Ascending aorta (tissue), 2 donors: ENCODE results near the gene MBNL1. TPM values are rescaled to one million over a fixed set of nuclear protein-coding genes. Genes with fewer than 3 reads are reported as not detected.
A peak's percentile ranks its signal among the peaks of the same experiment; 100 is the strongest.

Experiments used
- DNase-seq, 2 donors: peaks; one replicate each; pipeline ENCODE4 v3.0.0-alpha.2; 2019; ENCODE audit warnings: low spot score in 2 of 2
- H3K27ac ChIP-seq, 2 donors: fragments of 200-600 bp; sonication (generic); one replicate each; pipeline ENCODE4 v1.5.1; 2016 to 2017; ENCODE audit warnings: mild to moderate bottlenecking in 1 of 2
- H3K27me3 ChIP-seq: fragments of 200-600 bp; sonication (generic); one replicate; pipeline ENCODE4 v1.5.1; 2017
- H3K36me3 ChIP-seq, 2 donors: fragments of 200-600 bp; sonication (generic); one replicate each; pipeline ENCODE4 v1.5.1; 2016
- H3K4me1 ChIP-seq, 2 donors: fragments of 200-600 bp; sonication (generic); one replicate each; pipeline ENCODE4 v1.5.1; 2016 to 2017; ENCODE audit warnings: mild to moderate bottlenecking in 1 of 2
- H3K4me3 ChIP-seq, 2 donors: fragments of 200-600 bp; sonication (generic); one replicate each; pipeline ENCODE4 v1.5.1; 2016 to 2017; ENCODE audit warnings: mild to moderate bottlenecking in 1 of 2
- H3K9me3 ChIP-seq, 2 donors: fragments of 200-600 bp; sonication (generic); one replicate each; pipeline ENCODE4 v1.5.1; 2016
- intact Hi-C: fragments of 100-400 bp; cut with DNase I; formaldehyde crosslinking; loops from one replicate; pipeline ENCODE4 v1.15.1; 2023
- total RNA-seq: library from RNA; depleted of rRNA; stranded (reverse); fragments of >200 nt; gene quantifications from one replicate; pipeline ENCODE4 v1.1.0, GENCODE V29; 2016
- TF ChIP-seq, protein P1 (sequence below), 3 experiments: fragments of 200-600 bp in 2 of 3; fragments of 450-650 bp in 1 of 3; sonication (generic) in 2 of 3; IDR thresholded peaks; one replicate each; pipeline ENCODE4 v1.5.1; 2016 to 2019; ENCODE audit warnings: antibody characterized with exemption in 3 of 3, mild to moderate bottlenecking in 1 of 3, moderate library complexity in 1 of 3

The MBNL1 gene
- total RNA-seq, 1 donor from 2014 or later: 350 TPM

DNA sequence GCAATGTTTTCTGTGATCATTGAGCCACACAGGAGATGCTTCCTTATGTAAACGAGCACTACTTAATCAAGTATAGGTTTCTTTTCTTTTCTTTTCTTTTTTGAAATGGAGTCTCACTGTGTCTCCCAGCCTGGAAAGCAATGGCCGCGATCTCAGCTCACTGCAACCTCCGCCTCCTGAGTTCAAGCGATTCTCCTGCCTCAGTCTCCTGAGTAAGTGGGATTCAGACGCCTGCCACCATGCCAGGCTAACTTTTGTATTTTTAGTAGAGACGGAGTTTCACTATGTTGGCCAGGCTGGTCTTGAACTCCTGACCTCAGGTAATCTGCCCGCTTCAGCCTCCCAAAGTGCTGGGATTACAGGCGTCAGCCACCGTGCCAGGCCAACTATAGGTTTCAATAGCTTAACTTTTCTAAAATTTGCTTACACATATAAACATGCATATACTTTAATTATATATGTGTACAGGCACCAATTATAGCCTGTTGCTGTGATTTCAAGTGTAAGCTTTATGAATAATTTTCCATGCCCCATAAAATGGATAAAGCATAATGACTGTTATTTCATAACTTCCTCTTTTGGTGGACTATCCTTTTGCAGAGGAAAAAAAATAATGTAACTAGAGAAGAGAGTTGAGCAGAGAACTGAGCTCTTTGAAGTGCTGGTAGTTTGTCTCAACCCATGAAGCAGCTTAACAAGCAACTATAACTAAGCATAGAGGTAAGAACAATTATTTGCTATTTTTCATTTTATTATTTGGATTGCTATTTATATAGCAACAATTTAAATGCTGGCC lies 24.8 kb upstream of the MBNL1 start:
- Histone ChIP-seq H3K27ac (no peak overlapping the region), H3K27me3 (no peaks in the 10 kb centered on the region), H3K4me3 (peak overlapping the region in 1 of 2 donors; percentile 29), H3K9me3 (no peaks in the 10 kb centered on the region), H3K4me1 (no peaks in the 10 kb centered on the region), H3K36me3 (no peaks in the 10 kb centered on the region)
- TF ChIP-seq, protein P1, sequence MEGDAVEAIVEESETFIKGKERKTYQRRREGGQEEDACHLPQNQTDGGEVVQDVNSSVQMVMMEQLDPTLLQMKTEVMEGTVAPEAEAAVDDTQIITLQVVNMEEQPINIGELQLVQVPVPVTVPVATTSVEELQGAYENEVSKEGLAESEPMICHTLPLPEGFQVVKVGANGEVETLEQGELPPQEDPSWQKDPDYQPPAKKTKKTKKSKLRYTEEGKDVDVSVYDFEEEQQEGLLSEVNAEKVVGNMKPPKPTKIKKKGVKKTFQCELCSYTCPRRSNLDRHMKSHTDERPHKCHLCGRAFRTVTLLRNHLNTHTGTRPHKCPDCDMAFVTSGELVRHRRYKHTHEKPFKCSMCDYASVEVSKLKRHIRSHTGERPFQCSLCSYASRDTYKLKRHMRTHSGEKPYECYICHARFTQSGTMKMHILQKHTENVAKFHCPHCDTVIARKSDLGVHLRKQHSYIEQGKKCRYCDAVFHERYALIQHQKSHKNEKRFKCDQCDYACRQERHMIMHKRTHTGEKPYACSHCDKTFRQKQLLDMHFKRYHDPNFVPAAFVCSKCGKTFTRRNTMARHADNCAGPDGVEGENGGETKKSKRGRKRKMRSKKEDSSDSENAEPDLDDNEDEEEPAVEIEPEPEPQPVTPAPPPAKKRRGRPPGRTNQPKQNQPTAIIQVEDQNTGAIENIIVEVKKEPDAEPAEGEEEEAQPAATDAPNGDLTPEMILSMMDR (IDR thresholded peaks at IDR 0.05): no peak
- DNase-seq: no peak
- intact Hi-C loops: no loop called here

- Histone ChIP-seq H3K4me1 (no peaks in the 10 kb centered on the region), H3K9me3 (no peaks in the 10 kb centered on the region), H3K36me3 (no peaks in the 10 kb centered on the region), H3K27me3 (no peaks in the 10 kb centered on the region), H3K4me3 (peak overlapping the region in 1 of 2 donors; percentile 25), H3K27ac (no peak overlapping the region)
- intact Hi-C loops: no loop called here
- TF ChIP-seq, protein P1 (IDR thresholded peaks at IDR 0.05): no peak
- no peak for DNase-seq
Measured at GRCh38 chr3:152244517-152244888, 24.2 kb upstream of the MBNL1 start.

DNA sequence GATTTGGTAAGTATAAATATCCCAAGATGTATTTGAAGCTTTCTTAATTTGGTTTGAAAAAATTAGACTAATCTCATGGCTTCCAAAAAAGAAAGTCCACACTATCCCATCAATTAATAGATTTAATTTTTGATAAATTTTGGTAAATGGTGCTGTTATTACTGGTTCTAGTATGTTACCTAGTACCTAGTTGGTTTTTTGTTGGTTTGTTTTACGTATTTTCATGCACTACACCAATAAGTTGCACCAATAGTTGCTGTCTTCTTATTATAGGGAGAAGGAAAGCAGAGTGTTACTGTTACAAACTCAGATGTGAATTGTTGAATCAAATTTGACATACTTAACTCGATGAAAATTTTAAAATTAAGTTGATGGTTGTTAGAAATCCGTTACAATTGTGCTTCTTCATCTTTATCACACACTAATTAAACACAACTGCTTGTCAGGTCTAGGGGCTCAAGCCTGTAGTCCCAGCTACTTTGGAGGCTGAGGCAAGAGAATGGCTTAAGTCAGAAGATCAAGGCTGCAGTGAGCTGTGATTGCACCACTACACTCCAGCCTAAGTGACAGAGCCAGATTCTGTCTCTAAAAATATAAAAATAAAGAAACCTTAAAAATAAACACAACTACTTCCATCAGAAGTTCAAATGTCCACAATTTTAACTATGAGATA lies 23.1 kb upstream of the MBNL1 start:
- intact Hi-C loops: no loop called here
- H3K9me3 ChIP-seq: no peaks in the 10 kb centered on the region
- H3K4me1 ChIP-seq: no peaks in the 10 kb centered on the region
- no peaks in the 10 kb centered on the region for H3K27me3 ChIP-seq
- no peak for DNase-seq
- H3K36me3 ChIP-seq: no peaks in the 10 kb centered on the region
- H3K4me3 ChIP-seq: peak overlapping the region in 1 of 2 donors; percentile 13
- TF ChIP-seq, protein P1 (IDR thresholded peaks at IDR 0.05): no peak
- H3K27ac ChIP-seq: no peak overlapping the region

- no peaks in the 10 kb centered on the region for H3K27me3 ChIP-seq
- DNase-seq: no peak
- no peaks in the 10 kb centered on the region for H3K36me3 ChIP-seq
- intact Hi-C loops: no loop called here
- no peaks in the 10 kb centered on the region for H3K9me3 ChIP-seq
- H3K4me3 ChIP-seq: no peak overlapping the region
- no peak overlapping the region for H3K27ac ChIP-seq
- peaks cover 0 to 3% of the 10 kb centered on the region in 2 donors for H3K4me1 ChIP-seq
- TF ChIP-seq, protein P1 (IDR thresholded peaks at IDR 0.05): no peak
Measured at GRCh38 chr3:152251916-152252315, 16.8 kb upstream of the MBNL1 start.

DNA sequence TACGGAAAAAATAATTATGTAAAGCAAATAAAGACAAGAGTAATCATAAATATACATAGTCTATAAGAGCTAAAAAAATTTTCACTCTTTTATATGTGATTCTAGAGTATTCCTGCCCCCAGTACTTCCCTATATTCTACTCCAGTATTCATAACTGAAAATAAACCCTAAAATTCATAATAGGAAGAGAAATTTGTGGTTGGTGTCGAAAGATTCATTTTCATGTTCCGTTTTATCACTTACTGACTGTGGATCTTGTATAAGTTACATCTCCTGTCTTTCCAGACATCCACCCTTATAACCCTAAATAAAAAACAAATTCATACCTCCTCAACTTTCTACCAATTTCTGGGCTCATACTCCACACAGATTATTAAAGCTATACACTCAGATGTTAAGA lies 16.0 kb upstream of the MBNL1 start:
- no peaks in the 10 kb centered on the region for H3K27me3 ChIP-seq
- no peak overlapping the region for H3K4me3 ChIP-seq
- no peak overlapping the region for H3K27ac ChIP-seq
- intact Hi-C loops: no loop called here
- TF ChIP-seq, protein P1 (IDR thresholded peaks at IDR 0.05): no peak
- H3K9me3 ChIP-seq: no peaks in the 10 kb centered on the region
- no peak for DNase-seq
- H3K36me3 ChIP-seq: no peaks in the 10 kb centered on the region
- peaks cover 0 to 9% of the 10 kb centered on the region in 2 donors for H3K4me1 ChIP-seq
